ENCODE data around the gene GRK5. TPM values are rescaled to one million over a fixed set of nuclear protein-coding genes. Genes with fewer than 3 reads are reported as not detected.

Gene GRK5
- total RNA-seq, 4 donors from 2014 or later: 10.0 to 61.9 (median 18.1) TPM

- Histone ChIP-seq H3K4me1 (peaks cover 0 to 28% (median 3%) of the 10 kb centered on the region in 4 donors), H3K36me3 (no peaks in the 10 kb centered on the region), H3K27me3 (no peaks in the 10 kb centered on the region), H3K4me3 (no peak overlapping the region), H3K27ac (peak overlapping the region; percentile 39 to 99 (median 76)), H3K9me3 (no peaks in the 10 kb centered on the region)
- DNase-seq: no peak
- TF ChIP-seq CTCF (IDR thresholded peaks at IDR 0.05) (no peak), POLR2A (IDR thresholded peaks at IDR 0.05) (no peak)
Measured at GRCh38 chr10:119211176-119211575, 3.8 kb downstream of the GRK5 start.

GRCh38 chr10:119211625-119212441 lies 4.5 kb downstream of the GRK5 start:
- no peak for TF ChIP-seq CTCF (IDR thresholded peaks at IDR 0.05)
- TF ChIP-seq POLR2A (IDR thresholded peaks at IDR 0.05): no peak
- H3K36me3 ChIP-seq: no peaks in the 10 kb centered on the region
- H3K4me3 ChIP-seq: peak overlapping the region in 1 of 4 donors; percentile 7
- no peaks in the 10 kb centered on the region for H3K27me3 ChIP-seq
- H3K4me1 ChIP-seq: peaks cover 0 to 25% (median 0%) of the 10 kb centered on the region in 4 donors
- DNase-seq: no peak
- no peaks in the 10 kb centered on the region for H3K9me3 ChIP-seq
- peak overlapping the region; percentile 39 to 99 (median 76) for H3K27ac ChIP-seq

- no peak for TF ChIP-seq POLR2A (IDR thresholded peaks at IDR 0.05)
- TF ChIP-seq CTCF (IDR thresholded peaks at IDR 0.05): no peak
- H3K27me3 ChIP-seq: no peaks in the 10 kb centered on the region
- H3K4me3 ChIP-seq: no peak overlapping the region
- H3K36me3 ChIP-seq: no peaks in the 10 kb centered on the region
- peaks cover 0 to 20% (median 0%) of the 10 kb centered on the region in 4 donors for H3K4me1 ChIP-seq
- peak overlapping the region in 1 of 4 donors; percentile 13 for H3K27ac ChIP-seq
- no peak for DNase-seq
- H3K9me3 ChIP-seq: no peaks in the 10 kb centered on the region
Measured at GRCh38 chr10:119215371-119215770, 8.0 kb downstream of the GRK5 start.

GRCh38 chr10:119216127-119216526 lies 8.8 kb downstream of the GRK5 start:
- Histone ChIP-seq H3K27me3 (no peaks in the 10 kb centered on the region), H3K9me3 (no peaks in the 10 kb centered on the region), H3K27ac (peak overlapping the region in 1 of 4 donors; percentile 13), H3K4me1 (peaks cover 0 to 19% (median 0%) of the 10 kb centered on the region in 4 donors), H3K4me3 (no peak overlapping the region), H3K36me3 (no peaks in the 10 kb centered on the region)
- DNase-seq: no peak
- no peak for TF ChIP-seq POLR2A (IDR thresholded peaks at IDR 0.05)
- TF ChIP-seq CTCF (IDR thresholded peaks at IDR 0.05): no peak

GRCh38 chr10:119217401-119217800 lies 10.0 kb downstream of the GRK5 start:
- TF ChIP-seq POLR2A (IDR thresholded peaks at IDR 0.05) (no peak), CTCF (IDR thresholded peaks at IDR 0.05) (no peak)
- Histone ChIP-seq H3K36me3 (no peaks in the 10 kb centered on the region), H3K4me1 (peaks cover 0 to 15% (median 2%) of the 10 kb centered on the region in 4 donors), H3K4me3 (no peak overlapping the region), H3K27ac (peak overlapping the region in 3 of 4 donors; percentile 1 to 56 (median 25)), H3K27me3 (no peaks in the 10 kb centered on the region), H3K9me3 (no peaks in the 10 kb centered on the region)
- DNase-seq: no peak

All from Peyer's patch (tissue), 4 donors.